ENCODE data around the gene EPHA7. TPM values are rescaled to one million over a fixed set of nuclear protein-coding genes. Genes with fewer than 3 reads are reported as not detected.

Gene EPHA7
- total RNA-seq, 1 experiment from 2014 or later: not detected

DNA sequence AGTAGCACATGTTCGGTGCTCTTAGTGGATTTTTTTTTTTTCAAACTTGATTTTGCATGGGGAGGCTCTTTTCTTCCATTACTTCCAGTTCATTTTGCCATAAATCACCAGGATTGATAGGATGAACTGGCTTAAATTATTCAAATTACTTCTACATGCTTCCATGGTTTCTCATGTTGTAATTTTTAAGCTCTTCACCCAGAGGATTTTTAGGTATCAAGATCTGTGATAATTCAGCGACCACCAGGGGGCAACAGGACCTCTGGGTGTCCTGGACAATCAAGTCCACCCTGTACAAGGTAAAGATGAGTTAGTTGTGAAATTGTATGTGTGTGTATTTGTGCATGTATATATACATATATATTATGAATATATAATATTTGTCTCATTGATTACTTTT, 4.2 kb upstream of the EPHA7 start:
- intact Hi-C loops (cut with micrococcal nuclease): no loop called here
- CTCF ChIA-PET: interaction anchor here (0.8 to 1.8 kb wide), 5 partner anchors 12 to 831 kb away, joined by 4 to 9 read pairs (median 5); no protein-coding TSS in a partner anchor
- RAD21 ChIA-PET (ENCODE audit: low non-redundant PET in 1 of 2, low total read pairs in 2 of 2, uncharacterized antibody in 2 of 2, unreplicated experiment in 2 of 2): no interaction called here
- TF ChIP-seq EGR1 (IDR thresholded peaks at IDR 0.05; ENCODE audit: low read depth) (no peak), CEBPB (IDR thresholded peaks at IDR 0.05; ENCODE audit: low read depth) (no peak), POLR2A (IDR thresholded peaks at IDR 0.05; ENCODE audit: borderline replicate concordance, extremely low read depth, insufficient read depth, insufficient read length) (no peak), CBX3 (IDR thresholded peaks at IDR 0.05; ENCODE audit: low read depth) (no peak), EZH2 (IDR thresholded peaks at IDR 0.05) (no peak), ZNF274 (IDR thresholded peaks at IDR 0.05; ENCODE audit: low read depth, low read length) (no peak), POLR2AphosphoS5 (IDR thresholded peaks at IDR 0.05; ENCODE audit: low read depth, low read length) (no peak), RAD21 (IDR thresholded peaks at IDR 0.05; ENCODE audit: low read depth) (0 out of 2 replicates have a peak, but pooled peaks have one; percentile 15), ZFX (IDR thresholded peaks at IDR 0.05) (no peak)
- TF ChIP-seq, protein P1, sequence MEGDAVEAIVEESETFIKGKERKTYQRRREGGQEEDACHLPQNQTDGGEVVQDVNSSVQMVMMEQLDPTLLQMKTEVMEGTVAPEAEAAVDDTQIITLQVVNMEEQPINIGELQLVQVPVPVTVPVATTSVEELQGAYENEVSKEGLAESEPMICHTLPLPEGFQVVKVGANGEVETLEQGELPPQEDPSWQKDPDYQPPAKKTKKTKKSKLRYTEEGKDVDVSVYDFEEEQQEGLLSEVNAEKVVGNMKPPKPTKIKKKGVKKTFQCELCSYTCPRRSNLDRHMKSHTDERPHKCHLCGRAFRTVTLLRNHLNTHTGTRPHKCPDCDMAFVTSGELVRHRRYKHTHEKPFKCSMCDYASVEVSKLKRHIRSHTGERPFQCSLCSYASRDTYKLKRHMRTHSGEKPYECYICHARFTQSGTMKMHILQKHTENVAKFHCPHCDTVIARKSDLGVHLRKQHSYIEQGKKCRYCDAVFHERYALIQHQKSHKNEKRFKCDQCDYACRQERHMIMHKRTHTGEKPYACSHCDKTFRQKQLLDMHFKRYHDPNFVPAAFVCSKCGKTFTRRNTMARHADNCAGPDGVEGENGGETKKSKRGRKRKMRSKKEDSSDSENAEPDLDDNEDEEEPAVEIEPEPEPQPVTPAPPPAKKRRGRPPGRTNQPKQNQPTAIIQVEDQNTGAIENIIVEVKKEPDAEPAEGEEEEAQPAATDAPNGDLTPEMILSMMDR (IDR thresholded peaks at IDR 0.05 in 2 of 3, conservative IDR thresholded peaks at IDR 0.05 in 1 of 3; ENCODE audit: borderline replicate concordance in 1 of 3, insufficient read depth in 1 of 3, low read depth in 2 of 3, low read length in 2 of 3): peak in 2 of 3 experiments; percentile 34 to 41; a peak in 3 of 6 replicates
- DNase-seq (ENCODE audit: low read depth, low spot score): peak; percentile 8
- no peaks in the 10 kb centered on the region for H4K20me1 ChIP-seq (ENCODE audit: insufficient read depth)
- POLR2A ChIA-PET: no interaction called here
- no peaks in the 10 kb centered on the region for H3K9me2 ChIP-seq (ENCODE audit: insufficient read depth)
- BruUV-seq (replicated peaks): no TSS peak
- H3K4me1 ChIP-seq (ENCODE audit: control insufficient read depth in 1 of 2, insufficient read depth in 2 of 2, low read length in 2 of 2): no peaks in the 10 kb centered on the region
- H3K27ac ChIP-seq (ENCODE audit: low read depth, low read length): no peak overlapping the region
- no peaks in the 10 kb centered on the region for H3K36me3 ChIP-seq (ENCODE audit: control insufficient read depth in 1 of 2, insufficient read depth in 2 of 2, low read length in 2 of 2)
- H3K9ac ChIP-seq (ENCODE audit: low read length): no peak overlapping the region
- no peak overlapping the region for H3K4me2 ChIP-seq (ENCODE audit: low read length)
- H2AFZ ChIP-seq (ENCODE audit: low read depth, low read length, poor library complexity, severe bottlenecking): no peak overlapping the region
- no peak for ATAC-seq
- H3K27me3 ChIP-seq (ENCODE audit: insufficient read depth, low read length): no peaks in the 10 kb centered on the region
- H3K4me3 ChIP-seq (replicated peaks in 1 of 2; ENCODE audit: low read depth in 1 of 2, low read length in 2 of 2): no peak overlapping the region
- no peaks in the 10 kb centered on the region for H3K79me2 ChIP-seq (ENCODE audit: insufficient read depth, low read length)
- H3K9me3 ChIP-seq (ENCODE audit: control insufficient read depth in 1 of 2, insufficient read depth in 1 of 2, low read depth in 1 of 2, low read length in 2 of 2): peaks cover 3 to 9% of the 10 kb centered on the region in 2 experiments; a peak in 1 of 4 replicates
